Measurements from ENCODE around the gene RANBP9. TPM values are rescaled to one million over a fixed set of nuclear protein-coding genes. Genes with fewer than 3 reads are reported as not detected.

Gene RANBP9
- total and polyA plus RNA-seq, 9 of the 15 experiments (the other 6 are each of a cell fraction or from before 2014, with no cell fraction given), result 27.5 to 130 (median 61.5) TPM

GRCh38 chr6:13710552-13711323 lies 897 bp downstream of the RANBP9 start (continued):
- no peak for TF ChIP-seq MBD2 (IDR thresholded peaks at IDR 0.05; ENCODE audit: borderline replicate concordance, low read depth)
- TF ChIP-seq NCOA6 (IDR thresholded peaks at IDR 0.05), result 0 out of 2 replicates have a peak, but pooled peaks have one; percentile 16
- TF ChIP-seq NKRF (IDR thresholded peaks at IDR 0.05; ENCODE audit: borderline replicate concordance), result no peak
- TF ChIP-seq GABPB1 (CRISPR knock-in tag; IDR thresholded peaks at IDR 0.05), result peak; percentile 57; the same call in 1 of the 2 replicates
- no peak for TF ChIP-seq CHD7 (IDR thresholded peaks at IDR 0.05; ENCODE audit: low read depth, low read length)
- TF ChIP-seq FOS (IDR thresholded peaks at IDR 0.05; ENCODE audit: extremely low read depth, insufficient read length), result no peak
- TF ChIP-seq GTF2E2 (tag; IDR thresholded peaks at IDR 0.05), result no peak
- TF ChIP-seq KLF16 (IDR thresholded peaks at IDR 0.05), result no peak
- TF ChIP-seq CC2D1A (IDR thresholded peaks at IDR 0.05), result peak; percentile 10; the same call in 1 of the 2 replicates
- no peak for TF ChIP-seq HNRNPL (IDR thresholded peaks at IDR 0.05; ENCODE audit: low read depth, low read length)
- no peak for TF ChIP-seq NR1H2 (CRISPR knock-in tag; IDR thresholded peaks at IDR 0.05)
- no peak for TF ChIP-seq NBN (IDR thresholded peaks at IDR 0.05; ENCODE audit: low read depth)
- no peak for TF ChIP-seq XRCC4 (IDR thresholded peaks at IDR 0.05; ENCODE audit: extremely low read depth, insufficient read depth, insufficient read length)
- peak; percentile 9; the same call in 1 of the 2 replicates for TF ChIP-seq ERF (CRISPR knock-in tag; IDR thresholded peaks at IDR 0.05)
- TF ChIP-seq SUPT5H (IDR thresholded peaks at IDR 0.05), result peak; percentile 41; the same call in 1 of the 2 replicates
- TF ChIP-seq HCFC1 (IDR thresholded peaks at IDR 0.05; ENCODE audit: low read depth, low read length), result no peak

Measured in K562 (cell line).